Ascending aorta (tissue), 2 donors: Measurements from ENCODE around the gene CEP68. TPM values are rescaled to one million over a fixed set of nuclear protein-coding genes. Genes with fewer than 3 reads are reported as not detected.

Experiments used
- DNase-seq, 2 donors: peaks; one replicate each; pipeline ENCODE4 v3.0.0-alpha.2; 2019; ENCODE audit warnings: low spot score in 2 of 2
- H3K27ac ChIP-seq, 2 donors: fragments of 200-600 bp; sonication (generic); one replicate each; pipeline ENCODE4 v1.5.1; 2016 to 2017; ENCODE audit warnings: mild to moderate bottlenecking in 1 of 2
- H3K27me3 ChIP-seq: fragments of 200-600 bp; sonication (generic); one replicate; pipeline ENCODE4 v1.5.1; 2017
- H3K36me3 ChIP-seq, 2 donors: fragments of 200-600 bp; sonication (generic); one replicate each; pipeline ENCODE4 v1.5.1; 2016
- H3K4me1 ChIP-seq, 2 donors: fragments of 200-600 bp; sonication (generic); one replicate each; pipeline ENCODE4 v1.5.1; 2016 to 2017; ENCODE audit warnings: mild to moderate bottlenecking in 1 of 2
- H3K4me3 ChIP-seq, 2 donors: fragments of 200-600 bp; sonication (generic); one replicate each; pipeline ENCODE4 v1.5.1; 2016 to 2017; ENCODE audit warnings: mild to moderate bottlenecking in 1 of 2
- H3K9me3 ChIP-seq, 2 donors: fragments of 200-600 bp; sonication (generic); one replicate each; pipeline ENCODE4 v1.5.1; 2016
- CTCF ChIP-seq, 3 experiments: fragments of 200-600 bp in 2 of 3; fragments of 450-650 bp in 1 of 3; sonication (generic) in 2 of 3; IDR thresholded peaks; one replicate each; pipeline ENCODE4 v1.5.1; 2016 to 2019; ENCODE audit warnings: antibody characterized with exemption in 3 of 3, mild to moderate bottlenecking in 1 of 3, moderate library complexity in 1 of 3
- intact Hi-C: fragments of 100-400 bp; cut with DNase I; formaldehyde crosslinking; loops from one replicate; pipeline ENCODE4 v1.15.1; 2023
- total RNA-seq: library from RNA; depleted of rRNA; stranded (reverse); fragments of >200 nt; gene quantifications from one replicate; pipeline ENCODE4 v1.1.0, GENCODE V29; 2016

Gene CEP68
- total RNA-seq, 1 donor from 2014 or later, result 30.8 TPM

DNA sequence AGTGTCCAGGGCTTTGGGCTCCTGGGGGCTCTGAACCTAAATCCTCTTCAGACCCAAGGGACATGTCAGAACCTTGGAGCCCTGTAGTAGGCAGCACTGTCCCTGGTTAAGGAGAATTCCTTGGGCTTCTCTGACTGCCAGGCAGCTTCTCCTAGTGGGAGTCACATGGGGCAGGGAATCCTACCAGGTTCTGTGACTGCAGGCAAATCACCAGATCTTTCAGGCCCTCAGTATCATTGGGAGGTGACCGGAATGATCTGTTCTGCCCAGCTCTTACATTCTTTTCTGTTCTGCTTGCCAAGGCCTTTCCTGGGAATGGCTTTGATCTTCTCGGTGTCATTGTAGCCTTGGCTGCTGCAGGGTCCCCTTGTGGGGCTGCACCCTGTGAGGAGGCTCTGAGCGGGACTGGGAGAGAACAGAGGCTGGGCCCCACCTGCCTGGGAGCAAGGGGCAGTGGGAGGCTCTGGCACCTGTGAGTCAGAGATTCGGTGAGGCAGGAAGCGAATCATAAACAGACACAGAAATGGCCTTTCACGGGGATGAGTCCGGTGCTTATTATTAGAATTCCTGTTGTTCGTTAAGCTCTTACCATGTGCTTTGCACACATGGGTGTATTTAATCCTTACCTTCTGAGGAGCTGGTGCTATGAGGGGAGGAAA is 14.1 kb downstream of the CEP68 start:
- intact Hi-C loops, result no loop called here
- H3K27ac ChIP-seq, result peak overlapping the region; percentile 62 to 67
- peaks cover 33 to 36% of the 10 kb centered on the region in 2 donors for H3K36me3 ChIP-seq
- no peak for DNase-seq
- H3K4me1 ChIP-seq, result peaks cover 3 to 37% of the 10 kb centered on the region in 2 donors
- TF ChIP-seq CTCF (IDR thresholded peaks at IDR 0.05), result peak in 1 of 3 experiments; percentile 19
- H3K4me3 ChIP-seq, result no peak overlapping the region
- no peaks in the 10 kb centered on the region for H3K27me3 ChIP-seq
- H3K9me3 ChIP-seq, result no peaks in the 10 kb centered on the region

- Histone ChIP-seq H3K4me1 (peaks cover 3 to 35% of the 10 kb centered on the region in 2 donors), H3K9me3 (no peaks in the 10 kb centered on the region), H3K36me3 (peaks cover 33 to 36% of the 10 kb centered on the region in 2 donors), H3K4me3 (no peak overlapping the region), H3K27me3 (no peaks in the 10 kb centered on the region), H3K27ac (peak overlapping the region in 1 of 2 donors; percentile 67)
- no peak for DNase-seq
- intact Hi-C loops, result no loop called here
- no peak for TF ChIP-seq CTCF (IDR thresholded peaks at IDR 0.05)
Observed at GRCh38 chr2:65070856-65071255, 14.6 kb downstream of the CEP68 start.

DNA sequence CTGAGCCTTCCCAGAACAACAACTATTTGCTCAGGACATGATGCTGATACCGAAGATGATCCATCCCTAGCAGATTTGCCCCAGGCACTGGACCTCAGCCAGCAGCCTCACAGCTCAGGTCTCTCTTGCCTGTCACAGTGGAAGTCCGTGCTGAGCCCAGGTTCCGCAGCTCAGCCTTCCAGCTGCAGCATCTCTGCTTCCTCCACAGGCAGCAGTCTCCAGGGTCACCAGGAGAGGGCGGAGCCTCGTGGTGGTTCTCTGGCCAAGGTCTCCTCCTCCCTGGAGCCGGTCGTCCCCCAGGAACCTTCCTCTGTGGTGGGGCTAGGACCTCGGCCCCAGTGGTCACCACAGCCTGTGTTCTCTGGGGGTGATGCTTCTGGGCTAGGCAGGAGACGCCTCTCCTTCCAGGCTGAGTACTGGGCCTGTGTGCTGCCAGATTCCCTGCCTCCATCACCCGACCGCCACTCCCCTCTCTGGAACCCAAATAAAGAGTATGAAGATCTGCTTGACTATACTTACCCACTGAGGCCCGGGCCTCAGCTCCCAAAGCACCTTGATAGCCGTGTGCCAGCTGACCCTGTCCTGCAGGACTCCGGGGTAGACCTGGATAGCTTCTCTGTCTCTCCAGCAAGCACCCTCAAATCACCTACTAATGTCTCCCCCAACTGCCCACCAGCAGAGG is 15.4 kb downstream of the CEP68 start:
- Histone ChIP-seq H3K9me3 (no peaks in the 10 kb centered on the region), H3K27ac (peak overlapping the region in 1 of 2 donors; percentile 27), H3K4me1 (peaks cover 6 to 40% of the 10 kb centered on the region in 2 donors), H3K36me3 (peaks cover 33 to 36% of the 10 kb centered on the region in 2 donors), H3K27me3 (no peaks in the 10 kb centered on the region), H3K4me3 (no peak overlapping the region)
- intact Hi-C loops, result no loop called here
- no peak for DNase-seq
- no peak for TF ChIP-seq CTCF (IDR thresholded peaks at IDR 0.05)

DNA sequence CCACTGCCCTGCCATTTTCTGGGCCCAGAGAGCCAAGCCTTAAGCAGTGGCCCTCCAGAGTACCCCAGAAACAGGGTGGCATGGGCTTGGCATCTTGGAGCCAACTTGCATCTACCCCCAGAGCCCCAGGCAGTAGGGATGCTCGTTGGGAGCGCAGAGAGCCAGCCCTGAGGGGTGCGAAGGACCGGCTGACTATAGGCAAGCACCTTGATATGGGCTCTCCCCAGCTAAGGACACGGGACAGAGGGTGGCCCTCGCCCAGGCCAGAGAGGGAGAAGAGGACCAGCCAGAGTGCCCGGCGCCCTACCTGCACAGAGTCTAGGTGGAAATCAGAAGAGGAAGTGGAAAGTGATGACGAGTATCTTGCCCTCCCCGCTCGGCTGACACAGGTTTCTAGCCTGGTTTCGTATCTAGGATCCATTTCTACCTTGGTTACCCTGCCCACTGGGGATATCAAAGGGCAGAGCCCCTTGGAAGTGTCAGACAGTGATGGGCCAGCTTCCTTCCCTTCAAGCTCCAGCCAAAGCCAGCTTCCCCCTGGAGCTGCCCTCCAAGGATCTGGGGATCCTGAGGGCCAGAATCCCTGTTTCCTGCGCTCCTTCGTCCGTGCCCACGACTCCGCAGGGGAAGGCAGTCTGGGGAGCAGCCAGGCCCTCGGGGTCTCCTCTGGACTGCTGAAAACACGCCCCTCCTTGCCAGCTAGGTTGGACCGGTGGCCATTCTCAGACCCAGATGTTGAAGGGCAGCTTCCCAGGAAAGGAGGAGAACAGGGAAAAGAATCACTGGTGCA is 16.2 kb downstream of the CEP68 start:
- Histone ChIP-seq H3K36me3 (peaks cover 36 to 37% of the 10 kb centered on the region in 2 donors), H3K4me3 (no peak overlapping the region), H3K27ac (peak overlapping the region in 1 of 2 donors; percentile 27), H3K9me3 (no peaks in the 10 kb centered on the region), H3K27me3 (no peaks in the 10 kb centered on the region), H3K4me1 (peaks cover 6 to 40% of the 10 kb centered on the region in 2 donors)
- no peak for DNase-seq
- TF ChIP-seq CTCF (IDR thresholded peaks at IDR 0.05), result no peak
- intact Hi-C loops, result no loop called here

- Histone ChIP-seq H3K9me3 (no peaks in the 10 kb centered on the region), H3K27ac (no peak overlapping the region), H3K27me3 (no peaks in the 10 kb centered on the region), H3K4me3 (no peak overlapping the region), H3K4me1 (peaks cover 6 to 28% of the 10 kb centered on the region in 2 donors), H3K36me3 (peaks cover 50 to 53% of the 10 kb centered on the region in 2 donors)
- intact Hi-C loops, result no loop called here
- TF ChIP-seq CTCF (IDR thresholded peaks at IDR 0.05), result no peak
- peak in 1 of 2 donors; percentile 37 for DNase-seq
Observed at GRCh38 chr2:65073879-65074565, 17.8 kb downstream of the CEP68 start.
